Activated naive CD8-positive, alpha-beta T cell treated with anti-CD3 and anti-CD28 coated beads, Interleukin-2, amount 10 ng/mL, durations not matched to agents 7 days and 5 days (primary cell): ENCODE measurements around the gene ABCD4. TPM values are rescaled to one million over a fixed set of nuclear protein-coding genes. Genes with fewer than 3 reads are reported as not detected.

Experiments
- ATAC-seq: fragments of 150-1000 bp; cut with Tn5 transposase; one replicate; pipeline ENCODE4 v1.10.0; 2021; ENCODE audit warnings: low read depth, moderate library complexity
- POLR2A ChIA-PET: fragments of 350-600 bp; sonication (Branson Sonifier 250); formaldehyde crosslinking; loops from one replicate; lab custom pipeline; 2021; ENCODE audit warnings: antibody characterized with exemption; lab: Charles Lee
- DNase-seq: peaks from one replicate; pipeline ENCODE4 v3.0.0; 2021
- H3K27ac Mint-ChIP-seq: one replicate; pipeline ENCODE4 v1.8.0; 2022; ENCODE audit warnings: mild to moderate bottlenecking, mixed read lengths
- H3K27me3 Mint-ChIP-seq: one replicate; pipeline ENCODE4 v1.8.0; 2022; ENCODE audit warnings: mild to moderate bottlenecking, moderate library complexity, mixed read lengths
- H3K36me3 Mint-ChIP-seq: one replicate; pipeline ENCODE4 v1.8.0; 2021; ENCODE audit warnings: mild to moderate bottlenecking, mixed read lengths
- H3K4me1 Mint-ChIP-seq: one replicate; pipeline ENCODE4 v1.8.0; 2021; ENCODE audit warnings: mixed read lengths
- H3K4me3 Mint-ChIP-seq: one replicate; pipeline ENCODE4 v1.8.0; 2022; ENCODE audit warnings: mild to moderate bottlenecking, moderate library complexity, mixed read lengths
- H3K9me3 Mint-ChIP-seq: one replicate; pipeline ENCODE4 v1.8.0; 2021; ENCODE audit warnings: mixed read lengths
- total RNA-seq, 2 experiments: library from RNA; stranded (reverse); gene quantifications; one replicate each; pipeline ENCODE4 v1.2.3, GENCODE V29; 2021

Gene ABCD4
- total RNA-seq, 2 experiments from 2014 or later, result 70.4 TPM

DNA sequence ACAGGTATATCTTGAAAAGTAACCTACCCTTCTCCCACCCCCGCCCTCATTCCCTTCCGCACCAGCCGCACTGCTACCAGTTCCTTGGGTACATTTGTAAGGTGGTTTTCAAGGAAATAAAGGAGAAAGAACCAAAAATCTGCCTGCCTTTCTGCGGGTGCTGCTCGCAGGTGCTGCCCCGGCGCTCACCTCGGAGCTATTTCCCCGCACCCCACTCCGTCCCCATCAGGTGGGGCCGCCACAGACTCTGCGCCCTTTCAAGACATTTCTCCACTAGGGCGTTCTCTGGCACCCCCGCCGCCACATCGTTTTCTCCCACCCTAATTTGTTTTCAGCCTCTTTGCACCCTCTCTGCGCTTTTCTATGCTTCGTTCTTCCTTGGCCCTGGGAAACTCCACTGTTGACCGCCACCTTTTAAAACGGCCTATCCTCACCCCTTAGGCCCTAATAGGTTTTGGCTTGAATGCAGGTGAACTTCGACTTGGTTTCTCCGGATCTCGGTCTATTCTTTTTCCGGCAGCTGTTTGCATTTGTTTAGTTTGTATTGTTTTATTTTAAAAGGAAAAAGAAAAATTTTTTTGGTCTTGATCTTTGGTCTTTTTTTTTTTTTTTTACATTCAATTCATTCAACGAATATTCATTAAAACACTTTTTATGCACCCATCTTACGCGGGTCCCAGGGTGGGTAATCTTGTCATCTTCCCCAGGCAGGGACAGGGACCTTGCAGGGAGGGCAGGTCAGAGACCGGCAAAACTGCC is 60.5 kb downstream of the ABCD4 start:
- no peaks in the 10 kb centered on the region for H3K9me3 Mint-ChIP-seq
- H3K36me3 Mint-ChIP-seq, result no peaks in the 10 kb centered on the region
- POLR2A ChIA-PET, result no interaction called here
- H3K4me1 Mint-ChIP-seq, result peaks cover 5% of the 10 kb centered on the region
- H3K4me3 Mint-ChIP-seq, result no peak overlapping the region
- peaks cover 67% of the 10 kb centered on the region for H3K27me3 Mint-ChIP-seq
- DNase-seq, result no peak
- no peak overlapping the region for H3K27ac Mint-ChIP-seq
- ATAC-seq, result no peak

GRCh38 chr14:74241652-74242017 is 61.1 kb downstream of the ABCD4 start:
- Mint-ChIP-seq H3K36me3 (no peaks in the 10 kb centered on the region), H3K9me3 (no peaks in the 10 kb centered on the region), H3K4me1 (peaks cover 5% of the 10 kb centered on the region), H3K27ac (no peak overlapping the region), H3K27me3 (peaks cover 65% of the 10 kb centered on the region), H3K4me3 (peak overlapping the region; percentile 43)
- ATAC-seq (no peak), DNase-seq (no peak)
- POLR2A ChIA-PET, result no interaction called here

GRCh38 chr14:74240794-74241651 is 61.7 kb downstream of the ABCD4 start:
- Mint-ChIP-seq H3K4me3 (peak overlapping the region; percentile 43), H3K36me3 (no peaks in the 10 kb centered on the region), H3K4me1 (peaks cover 5% of the 10 kb centered on the region), H3K9me3 (no peaks in the 10 kb centered on the region), H3K27ac (no peak overlapping the region), H3K27me3 (peaks cover 67% of the 10 kb centered on the region)
- POLR2A ChIA-PET, result interaction anchor here (1.0 kb wide), 1 partner anchor 62 kb away, joined by 3 read pairs; the partner anchor contains the start of gene ABCD4
- ATAC-seq, result peak; percentile 23
- peak; percentile 49 for DNase-seq

DNA sequence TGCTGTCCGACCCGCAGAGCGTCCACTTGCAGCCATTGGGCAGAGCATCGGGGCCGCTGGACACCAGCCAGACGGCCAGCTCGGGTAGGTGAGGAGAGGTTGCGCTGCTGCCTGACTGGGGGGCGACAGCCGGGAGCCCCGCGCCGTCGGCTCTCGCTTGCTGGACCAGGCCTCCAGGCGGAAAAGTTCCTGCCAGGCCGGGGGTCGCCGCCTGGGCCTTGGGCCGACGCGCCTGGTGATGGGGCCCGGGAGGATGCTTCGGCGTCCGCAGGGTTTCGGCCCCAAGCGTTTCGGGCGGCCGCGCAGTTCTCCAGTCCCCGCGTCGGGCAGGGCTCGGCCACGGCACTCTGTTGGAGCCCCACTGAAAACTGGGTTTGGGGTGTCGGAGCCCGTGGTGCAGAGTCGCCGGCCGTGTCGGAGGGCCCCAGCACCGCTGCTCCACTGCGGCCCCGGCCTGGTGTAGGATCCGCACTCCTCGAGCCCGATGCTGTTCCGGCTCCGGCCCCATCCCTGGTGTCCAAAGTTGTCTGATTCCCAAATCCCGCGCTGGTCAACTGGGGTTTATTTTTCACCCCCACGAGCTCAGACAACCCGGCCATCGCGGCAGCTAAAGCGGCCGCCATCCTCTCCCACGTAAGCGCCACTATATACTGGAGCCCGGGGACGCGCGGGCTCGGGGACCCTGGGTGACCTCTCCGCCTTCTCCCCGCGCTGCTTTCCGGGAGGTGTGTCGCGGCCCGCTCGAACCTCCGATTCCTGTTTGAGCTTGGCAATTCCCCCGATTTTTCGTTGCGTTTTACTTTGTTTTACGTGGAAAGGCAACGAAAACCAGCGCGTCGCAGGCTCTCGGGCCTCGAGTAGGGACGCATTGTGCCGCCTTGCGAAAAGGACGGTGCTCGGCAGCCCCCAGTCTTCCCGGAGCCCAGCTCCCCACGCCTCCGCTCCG is 62.6 kb downstream of the ABCD4 start:
- DNase-seq, result no peak
- no peak for ATAC-seq
- Mint-ChIP-seq H3K9me3 (no peaks in the 10 kb centered on the region), H3K27me3 (peaks cover 69% of the 10 kb centered on the region), H3K4me3 (peak overlapping the region; percentile 43), H3K36me3 (no peaks in the 10 kb centered on the region), H3K27ac (no peak overlapping the region), H3K4me1 (peaks cover 5% of the 10 kb centered on the region)
- POLR2A ChIA-PET, result interaction anchor here (1.0 kb wide), 1 partner anchor 62 kb away, joined by 3 read pairs; the partner anchor contains the start of gene ABCD4

GRCh38 chr14:74238974-74239847 is 63.5 kb downstream of the ABCD4 start, which contains the start of gene VSX2:
VSX2 (plus strand) TSS chr14:74239449; CDS start chr14:74239562, 113 bp downstream.
- H3K27ac Mint-ChIP-seq, result no peak within 1 kb of the TSS
- H3K9me3 Mint-ChIP-seq, result no peaks in the 10 kb centered on the region
- H3K27me3 Mint-ChIP-seq, result peaks cover 68% of the 10 kb centered on the region
- ATAC-seq (no peak), DNase-seq (no peak)
- POLR2A ChIA-PET, result no interaction called here
- no peak within 1 kb of the TSS for H3K4me3 Mint-ChIP-seq
- no peaks in the 10 kb centered on the region for H3K36me3 Mint-ChIP-seq
- peaks cover 5% of the 10 kb centered on the region for H3K4me1 Mint-ChIP-seq

DNA sequence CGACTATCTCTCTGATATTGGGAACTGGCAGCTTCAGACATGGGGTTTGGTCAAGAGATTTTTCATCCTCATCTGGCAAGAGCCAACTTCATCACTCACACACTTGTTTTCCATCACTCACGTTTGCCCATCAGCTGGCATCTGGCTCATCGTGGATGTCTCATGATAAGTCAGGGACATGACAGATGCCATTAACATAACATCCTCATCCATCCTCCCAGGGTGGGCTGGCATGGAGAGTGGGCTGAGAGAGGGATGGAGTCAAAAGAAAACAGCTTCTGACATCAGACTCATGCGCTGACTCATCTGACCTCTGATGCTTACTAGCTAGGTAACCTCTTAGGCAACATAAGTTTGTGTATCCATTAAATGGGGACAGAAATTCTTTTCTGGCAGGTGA is 65.3 kb downstream of the ABCD4 start:
- Mint-ChIP-seq H3K4me1 (peaks cover 5% of the 10 kb centered on the region), H3K27ac (no peak overlapping the region), H3K36me3 (no peaks in the 10 kb centered on the region), H3K27me3 (peaks cover 54% of the 10 kb centered on the region), H3K9me3 (peaks cover under 1% of the 10 kb centered on the region), H3K4me3 (no peak overlapping the region)
- POLR2A ChIA-PET, result no interaction called here
- ATAC-seq (no peak), DNase-seq (no peak)

Other genes starting within 250 kb of the ABCD4 start
- 10 to 100 TPM; 17.6 to 20.1 TPM for gene ALDH6A1, start 218.5 kb downstream of the ABCD4 start, total RNA-seq
- 10 to 100 TPM; 12.0 to 15.0 TPM for gene LIN52, start 218.0 kb downstream of the ABCD4 start, total RNA-seq
- gene VSX2, start 63.5 kb downstream of the ABCD4 start, total RNA-seq, result not detected
- gene VRTN, start 45.5 kb upstream of the ABCD4 start, total RNA-seq, result not detected
- not detected for gene SYNDIG1L, start 123.3 kb upstream of the ABCD4 start, total RNA-seq
- 10 to 100 TPM; 39.5 to 42.1 TPM for gene NPC2, start 190.4 kb upstream of the ABCD4 start, total RNA-seq
- gene ISCA2, start 190.8 kb upstream of the ABCD4 start, total RNA-seq, result 10 to 100 TPM; 31.2 to 34.5 TPM